Heart left ventricle (tissue), 16 donors: ENCODE measurements around the gene SLC16A9. TPM values are rescaled to one million over a fixed set of nuclear protein-coding genes. Genes with fewer than 3 reads are reported as not detected.
"Not testable (repeated sequence)": the region's sequence is repeated elsewhere in the genome, so short reads cannot be mapped to it uniquely, and the experiment has no call there.

Experiments
- ATAC-seq, 4 donors: fragments of 200-7000 bp; cut with Tn5 transposase; one replicate each; pipeline ENCODE4 v1.9.1; 2020 to 2022; ENCODE audit warnings: moderate library complexity in 4 of 4, mild to moderate bottlenecking in 3 of 4, moderate number of reproducible peaks in 1 of 4
- DNase-seq, 5 donors: peaks; one replicate each; pipeline ENCODE4 v3.0.0-alpha.2; 2020
- H3K27ac ChIP-seq, 12 donors: fragments of 200-600 bp; sonication (generic) in 4 of 12; one replicate each; pipeline versions ENCODE4 v1.5.0 to v1.8.0; 2016 to 2022; ENCODE audit warnings: mild to moderate bottlenecking in 2 of 12
- H3K27me3 ChIP-seq, 9 donors: fragments of 200-600 bp; sonication (generic) in 2 of 9; one replicate each; pipeline versions ENCODE4 v1.5.1 to v1.8.0; 2016 to 2022; ENCODE audit warnings: mild to moderate bottlenecking in 3 of 9
- H3K36me3 ChIP-seq, 9 donors: fragments of 200-600 bp; sonication (generic) in 2 of 9; one replicate each; pipeline versions ENCODE4 v1.5.0 to v1.8.0; 2018 to 2022; ENCODE audit warnings: mild to moderate bottlenecking in 2 of 9
- H3K4me1 ChIP-seq, 12 donors: fragments of 200-600 bp; sonication (generic) in 4 of 12; one replicate each; pipeline versions ENCODE4 v1.5.0 to v1.8.0; 2016 to 2022; ENCODE audit warnings: mild to moderate bottlenecking in 3 of 12
- H3K4me3 ChIP-seq, 12 donors: fragments of 200-600 bp; sonication (generic) in 4 of 12; one replicate each; pipeline versions ENCODE4 v1.5.0 to v1.8.0; 2017 to 2022; ENCODE audit warnings: mild to moderate bottlenecking in 9 of 12, moderate library complexity in 4 of 12
- H3K9me3 ChIP-seq, 12 donors: fragments of 200-600 bp; sonication (generic) in 4 of 12; one replicate each; pipeline versions ENCODE4 v1.5.0 to v1.8.0; 2016 to 2022; ENCODE audit warnings: mild to moderate bottlenecking in 1 of 12
- CTCF ChIP-seq, 12 donors: fragments of 200-600 bp; sonication (generic) in 4 of 12; IDR thresholded peaks; one replicate each; pipeline versions ENCODE4 v1.5.0 to v1.8.0; 2018 to 2022; ENCODE audit warnings: antibody characterized with exemption in 12 of 12, mild to moderate bottlenecking in 5 of 12
- POLR2A ChIP-seq, 2 donors: fragments of 450-650 bp; IDR thresholded peaks; one replicate each; pipeline ENCODE4 v1.6.1; 2017; ENCODE audit warnings: antibody characterized with exemption in 2 of 2, mild to moderate bottlenecking in 2 of 2, moderate library complexity in 2 of 2
- WGBS, 4 donors: extraction: QIAGEN DNeasy Blood & Tissue Kit in 2 of 4; methylation state at CpG; one replicate each; pipeline versions ENCODE4 v1.1.5 to v1.1.7; 2013 to 2018; 5-methylcytosine and 5-hydroxymethylcytosine counted together
- intact Hi-C, 10 donors: fragments of 100-400 bp; cut with DNase I; formaldehyde crosslinking; loops; one replicate each; pipeline versions ENCODE4 v1.11.1 to v1.14.2; 2022
- polyA plus RNA-seq, 2 donors: library from polyadenylated mRNA; stranded (reverse); fragments of 200-250 nt; gene quantifications; one replicate each; pipeline ENCODE4 v1.2.3, GENCODE V29; 2013
- total RNA-seq, 9 donors: library from RNA; depleted of rRNA in 2 of 9; stranded (reverse); fragments of >200 nt in 2 of 9; fragmentation: NEBNext Ultra II Directional in 3 of 9; extraction: Animal tissue kit (Norgen Biotek cat#: 25700) in 3 of 9; gene quantifications; one replicate each; pipeline versions ENCODE4 v1.1.0 to v1.2.4, GENCODE V29; 2016 to 2023
- donor health status: ischemic (EF 13 %, LVEDD 7.1; RV severe dilation, severe dysfunction).
- donor health status: healthy with polysubstance abuse.
- donor health status: DM: no; HTN: yes; CAD: no.
- donor health status: DM: no; HTN: no; CAD: no.
- donor health status: ischemic (EF 25% LVEDD 6.9; RV normal size, moderate dysfunction).
- donor health status: ischemic (EF 25% LVEDD 5.7; RV mildly dilated, moderate dysfunction).
- donor health status: healthy.
- donor health status: DM: yes; HTN: yes; CAD: no.
- donor health status: ischemic (EF 35%, LVEDD 5.7; RV mildly dilated, moderate dysfunction).
- donor health status: nonischemic (EF 11% LVEDD 7.7; RV severe dilation, severe dysfunction).
- donor health status: DM: yes; HTN: yes; CAD: no.
- donor health status: PGD.
- donor health status: ischemic (EF 29% LVEDD 5.4; RV normal size, mild dysfunction).
- donor health status: nonischemic (EF 23%, LVEDD 6.1; RV moderate dilation, normal function).

SLC16A9 gene
- total and polyA plus RNA-seq, 11 donors: 0.07 to 3.0 (median 0.63) TPM

GRCh38 chr10:59666310-59666709, 43.3 kb downstream of the SLC16A9 start:
- DNase-seq (no peak), ATAC-seq (no peak)
- Histone ChIP-seq H3K4me1 (no peaks in the 10 kb centered on the region), H3K36me3 (peaks cover 0 to 7% (median 0%) of the 10 kb centered on the region in 9 donors), H3K4me3 (no peak overlapping the region), H3K9me3 (peaks cover 0 to 14% (median 0%) of the 10 kb centered on the region in 12 donors), H3K27me3 (no peaks in the 10 kb centered on the region), H3K27ac (no peak overlapping the region)
- intact Hi-C loops: no loop called here
- no peak for TF ChIP-seq CTCF (IDR thresholded peaks at IDR 0.05)
- no peak for TF ChIP-seq POLR2A (IDR thresholded peaks at IDR 0.05)

- not testable (repeated sequence) for DNase-seq
- 87 to 98% (median 96%) methylated on average over 7 of the region's 7 CpGs for WGBS, 4 donors
These were observed 46.4 kb downstream of the SLC16A9 start for GRCh38 chr10:59663213-59663612.

GRCh38 chr10:59657724-59658123, 51.9 kb downstream of the SLC16A9 start:
- peaks cover 0 to 6% (median 0%) of the 10 kb centered on the region in 12 donors for H3K4me1 ChIP-seq
- no peaks in the 10 kb centered on the region for H3K36me3 ChIP-seq
- peaks cover 0 to 8% (median 0%) of the 10 kb centered on the region in 12 donors for H3K9me3 ChIP-seq
- TF ChIP-seq POLR2A (IDR thresholded peaks at IDR 0.05) (no peak), CTCF (IDR thresholded peaks at IDR 0.05) (no peak)
- H3K27ac ChIP-seq: no peak overlapping the region
- H3K4me3 ChIP-seq: no peak overlapping the region
- H3K27me3 ChIP-seq: no peaks in the 10 kb centered on the region
- no peak for ATAC-seq
- intact Hi-C loops: no loop called here
- 82 to 91% (median 85%) methylated on average over 1 of the region's 1 CpG for WGBS, 4 donors
- DNase-seq: no peak

More at GRCh38 chr10:59663213-59663612, 46.4 kb downstream of the SLC16A9 start:
- H3K4me1 ChIP-seq, H3K27me3 ChIP-seq, H3K4me3 ChIP-seq, ATAC-seq, intact Hi-C loops, H3K36me3 ChIP-seq, H3K27ac ChIP-seq: not testable (repeated sequence)
- H3K9me3 ChIP-seq: peaks cover 0 to 17% (median 0%) of the 10 kb centered on the region in 12 donors

- H3K36me3 ChIP-seq: no peaks in the 10 kb centered on the region
- intact Hi-C loops: no loop called here
- H3K4me3 ChIP-seq: no peak overlapping the region
- no peak overlapping the region for H3K27ac ChIP-seq
- no peak for ATAC-seq
- H3K9me3 ChIP-seq: peaks cover 0 to 6% (median 0%) of the 10 kb centered on the region in 12 donors
- TF ChIP-seq POLR2A (IDR thresholded peaks at IDR 0.05) (no peak), CTCF (IDR thresholded peaks at IDR 0.05) (no peak)
- H3K4me1 ChIP-seq: peaks cover 0 to 6% (median 0%) of the 10 kb centered on the region in 12 donors
- WGBS, 4 donors: 88 to 94% (median 92%) methylated on average over 1 of the region's 1 CpG
- H3K27me3 ChIP-seq: no peaks in the 10 kb centered on the region
- no peak for DNase-seq
These were observed 54.3 kb downstream of the SLC16A9 start for GRCh38 chr10:59655309-59655708.

GRCh38 chr10:59654007-59654406, 55.6 kb downstream of the SLC16A9 start:
- intact Hi-C loops: no loop called here
- no peak overlapping the region for H3K4me3 ChIP-seq
- ATAC-seq (no peak), DNase-seq (no peak)
- H3K9me3 ChIP-seq: no peaks in the 10 kb centered on the region
- WGBS, 4 donors: 52 to 66% (median 62%) methylated on average over 4 of the region's 4 CpGs
- no peak for TF ChIP-seq CTCF (IDR thresholded peaks at IDR 0.05)
- no peak for TF ChIP-seq POLR2A (IDR thresholded peaks at IDR 0.05)
- no peaks in the 10 kb centered on the region for H3K27me3 ChIP-seq
- no peaks in the 10 kb centered on the region for H3K36me3 ChIP-seq
- H3K4me1 ChIP-seq: peaks cover 0 to 6% (median 0%) of the 10 kb centered on the region in 12 donors
- H3K27ac ChIP-seq: peak overlapping the region in 1 of 12 donors; percentile 66
